Astrocyte (in vitro differentiated cells and primary cell): ENCODE measurements around the gene LAMB4. TPM values are rescaled to one million over a fixed set of nuclear protein-coding genes. Genes with fewer than 3 reads are reported as not detected.
A peak's percentile ranks its signal among the peaks of the same experiment; 100 is the strongest.

Experiments
- DNase-seq: peaks from one replicate; pipeline ENCODE4 v3.0.0-alpha.2; 2010; ENCODE audit warnings: low read depth
- FAIRE-seq: peaks from 2 replicates; lab custom pipeline; 2011; peaks lifted over from hg19 to GRCh38; lab: Jason Lieb, UNC
- H2AFZ ChIP-seq: 2 replicates; pipeline ENCODE4 v1.6.0; 2012; ENCODE audit warnings: low read depth, low read length, inconsistent platforms
- H3K27ac ChIP-seq: 2 replicates; pipeline ENCODE4 v1.5.1; 2011; ENCODE audit warnings: low read depth, low read length, inconsistent platforms
- H3K27me3 ChIP-seq: 2 replicates; pipeline ENCODE4 v1.6.0; 2011; ENCODE audit warnings: low read length, inconsistent platforms; ENCODE audit not compliant: insufficient read depth
- H3K36me3 ChIP-seq: 2 replicates; pipeline ENCODE4 v1.5.1; 2011; ENCODE audit warnings: low read length, inconsistent platforms; ENCODE audit not compliant: insufficient read depth
- H3K4me1 ChIP-seq: 2 replicates; pipeline ENCODE4 v1.5.1; 2011; ENCODE audit warnings: low read length, inconsistent platforms; ENCODE audit not compliant: insufficient read depth
- H3K4me2 ChIP-seq: 2 replicates; pipeline ENCODE4 v1.6.0; 2012; ENCODE audit warnings: low read length, inconsistent platforms
- H3K4me3 ChIP-seq: 2 replicates; pipeline ENCODE4 v1.5.1; 2011; ENCODE audit warnings: low read depth, mild to moderate bottlenecking, low read length, inconsistent platforms; ENCODE audit not compliant: insufficient read depth
- H3K79me2 ChIP-seq: 2 replicates; pipeline ENCODE4 v1.6.0; 2012; ENCODE audit warnings: mild to moderate bottlenecking, low read length, inconsistent platforms; ENCODE audit not compliant: insufficient read depth
- H3K9ac ChIP-seq: 2 replicates; pipeline ENCODE4 v1.6.0; 2012; ENCODE audit warnings: mild to moderate bottlenecking, low read length, inconsistent platforms
- H3K9me3 ChIP-seq: 2 replicates; pipeline ENCODE4 v1.5.1; 2012; ENCODE audit warnings: low read depth, mild to moderate bottlenecking, low read length, inconsistent platforms; ENCODE audit not compliant: insufficient read depth
- H4K20me1 ChIP-seq: 2 replicates; pipeline ENCODE4 v1.6.0; 2012; ENCODE audit warnings: low read length, inconsistent platforms; ENCODE audit not compliant: insufficient read depth
- H3K27ac Mint-ChIP-seq: one replicate; pipeline ENCODE4 v1.8.0; 2021; ENCODE audit warnings: mild to moderate bottlenecking, mixed read lengths; ENCODE audit not compliant: unreplicated experiment
- H3K27me3 Mint-ChIP-seq: one replicate; pipeline ENCODE4 v1.8.0; 2021; ENCODE audit warnings: low read depth, mixed read lengths; ENCODE audit not compliant: unreplicated experiment
- H3K36me3 Mint-ChIP-seq: one replicate; pipeline ENCODE4 v1.8.0; 2021; ENCODE audit warnings: low read depth, mixed read lengths; ENCODE audit not compliant: unreplicated experiment
- H3K4me1 Mint-ChIP-seq: one replicate; pipeline ENCODE4 v1.8.0; 2021; ENCODE audit warnings: low read depth, mixed read lengths; ENCODE audit not compliant: unreplicated experiment
- H3K4me3 Mint-ChIP-seq: one replicate; pipeline ENCODE4 v1.8.0; 2021; ENCODE audit warnings: mild to moderate bottlenecking, moderate library complexity, mixed read lengths; ENCODE audit not compliant: unreplicated experiment
- H3K9me3 Mint-ChIP-seq: one replicate; pipeline ENCODE4 v1.8.0; 2021; ENCODE audit warnings: mild to moderate bottlenecking, mixed read lengths; ENCODE audit not compliant: unreplicated experiment
- CTCF ChIP-seq: IDR thresholded peaks from 2 replicates; pipeline ENCODE4 v1.5.1; 2011; ENCODE audit warnings: low read depth, mild to moderate bottlenecking, inconsistent platforms, low read length, moderate library complexity; ENCODE audit not compliant: insufficient read depth
- EZH2 ChIP-seq: IDR thresholded peaks from 2 replicates; pipeline ENCODE4 v1.6.1; 2012; ENCODE audit warnings: mild to moderate bottlenecking, low read length, inconsistent platforms; ENCODE audit not compliant: insufficient read depth
- total RNA-seq: library from RNA; stranded (reverse); gene quantifications from 2 replicates; pipeline ENCODE4 v1.2.1, GENCODE V29; 2021

Gene LAMB4
- total RNA-seq, 1 donor from 2014 or later, result 0.16 TPM

GRCh38 chr7:108062250-108063014 lies 67.7 kb downstream of the LAMB4 start:
- Histone ChIP-seq H3K36me3 (no peaks in the 10 kb centered on the region), H3K4me2 (peak overlapping the region; percentile 8), H3K27me3 (no peaks in the 10 kb centered on the region), H3K9ac (no peak overlapping the region), H3K4me1 (peaks cover 4% of the 10 kb centered on the region), H4K20me1 (no peaks in the 10 kb centered on the region), H3K79me2 (no peaks in the 10 kb centered on the region), H3K4me3 (no peak overlapping the region), H3K9me3 (no peaks in the 10 kb centered on the region), H2AFZ (no peak overlapping the region), H3K27ac (no peak overlapping the region)
- DNase-seq (peak; percentile 64), FAIRE-seq (no peak)
- H3K9me3 Mint-ChIP-seq, result no peaks in the 10 kb centered on the region
- no peak overlapping the region for H3K27ac Mint-ChIP-seq
- no peak overlapping the region for H3K4me3 Mint-ChIP-seq
- no peaks in the 10 kb centered on the region for H3K27me3 Mint-ChIP-seq
- H3K36me3 Mint-ChIP-seq, result no peaks in the 10 kb centered on the region
- no peak for TF ChIP-seq EZH2
- no peak for TF ChIP-seq CTCF
- H3K4me1 Mint-ChIP-seq, result peaks cover 5% of the 10 kb centered on the region

GRCh38 chr7:108059526-108059925 lies 70.6 kb downstream of the LAMB4 start:
- H3K4me3 ChIP-seq, result no peak overlapping the region
- no peak overlapping the region for H3K4me3 Mint-ChIP-seq
- no peaks in the 10 kb centered on the region for H3K4me1 ChIP-seq
- no peak overlapping the region for H3K27ac ChIP-seq
- TF ChIP-seq CTCF (no peak), EZH2 (no peak)
- no peaks in the 10 kb centered on the region for H3K36me3 ChIP-seq
- H3K9ac ChIP-seq, result no peak overlapping the region
- H3K9me3 ChIP-seq, result no peaks in the 10 kb centered on the region
- no peaks in the 10 kb centered on the region for H3K27me3 Mint-ChIP-seq
- no peaks in the 10 kb centered on the region for H3K9me3 Mint-ChIP-seq
- no peaks in the 10 kb centered on the region for H3K79me2 ChIP-seq
- no peak for FAIRE-seq
- H3K4me1 Mint-ChIP-seq, result peaks cover 10% of the 10 kb centered on the region
- H3K36me3 Mint-ChIP-seq, result no peaks in the 10 kb centered on the region
- no peak for DNase-seq
- no peak overlapping the region for H2AFZ ChIP-seq
- H3K4me2 ChIP-seq, result no peak overlapping the region
- no peaks in the 10 kb centered on the region for H3K27me3 ChIP-seq
- no peaks in the 10 kb centered on the region for H4K20me1 ChIP-seq
- no peak overlapping the region for H3K27ac Mint-ChIP-seq

- H3K27me3 ChIP-seq, result no peaks in the 10 kb centered on the region
- H3K27ac ChIP-seq, result no peak overlapping the region
- H3K36me3 ChIP-seq, result no peaks in the 10 kb centered on the region
- no peaks in the 10 kb centered on the region for H3K9me3 ChIP-seq
- Mint-ChIP-seq H3K27me3 (peaks cover 6% of the 10 kb centered on the region), H3K4me3 (no peak overlapping the region), H3K27ac (no peak overlapping the region), H3K4me1 (peaks cover 5% of the 10 kb centered on the region), H3K9me3 (no peaks in the 10 kb centered on the region), H3K36me3 (no peaks in the 10 kb centered on the region)
- H3K4me2 ChIP-seq, result no peak overlapping the region
- no peak overlapping the region for H2AFZ ChIP-seq
- H4K20me1 ChIP-seq, result no peaks in the 10 kb centered on the region
- DNase-seq, result no peak
- no peaks in the 10 kb centered on the region for H3K4me1 ChIP-seq
- no peak for FAIRE-seq
- H3K9ac ChIP-seq, result no peak overlapping the region
- no peak for TF ChIP-seq EZH2
- H3K79me2 ChIP-seq, result no peaks in the 10 kb centered on the region
- no peak overlapping the region for H3K4me3 ChIP-seq
Observed at GRCh38 chr7:108057951-108058481, 72.1 kb downstream of the LAMB4 start.
